KOPT-K1 (cell line): Measurements from ENCODE around the gene APC.
A peak's percentile ranks its signal among the peaks of the same experiment; 100 is the strongest.

ENCODE experiments used
- H3K27ac ChIP-seq: fragments of 200-600 bp; sonication (generic); 2 replicates; pipeline ENCODE4 v1.5.1; 2016; ENCODE audit warnings: antibody characterized with exemption, mild to moderate bottlenecking, low read depth, low read length; ENCODE audit not compliant: poor library complexity, severe bottlenecking
- H3K36me3 ChIP-seq: fragments of 200-600 bp; sonication (generic); 2 replicates; pipeline ENCODE4 v1.5.1; 2017; ENCODE audit warnings: antibody characterized with exemption, mild to moderate bottlenecking, low read length, moderate library complexity; ENCODE audit not compliant: insufficient read depth
- H3K9me3 ChIP-seq: fragments of 200-600 bp; sonication (generic); 2 replicates; pipeline ENCODE4 v1.5.1; 2017; ENCODE audit warnings: antibody characterized with exemption, low read length, mild to moderate bottlenecking; ENCODE audit not compliant: insufficient read depth, poor library complexity, severe bottlenecking

Gene APC

DNA sequence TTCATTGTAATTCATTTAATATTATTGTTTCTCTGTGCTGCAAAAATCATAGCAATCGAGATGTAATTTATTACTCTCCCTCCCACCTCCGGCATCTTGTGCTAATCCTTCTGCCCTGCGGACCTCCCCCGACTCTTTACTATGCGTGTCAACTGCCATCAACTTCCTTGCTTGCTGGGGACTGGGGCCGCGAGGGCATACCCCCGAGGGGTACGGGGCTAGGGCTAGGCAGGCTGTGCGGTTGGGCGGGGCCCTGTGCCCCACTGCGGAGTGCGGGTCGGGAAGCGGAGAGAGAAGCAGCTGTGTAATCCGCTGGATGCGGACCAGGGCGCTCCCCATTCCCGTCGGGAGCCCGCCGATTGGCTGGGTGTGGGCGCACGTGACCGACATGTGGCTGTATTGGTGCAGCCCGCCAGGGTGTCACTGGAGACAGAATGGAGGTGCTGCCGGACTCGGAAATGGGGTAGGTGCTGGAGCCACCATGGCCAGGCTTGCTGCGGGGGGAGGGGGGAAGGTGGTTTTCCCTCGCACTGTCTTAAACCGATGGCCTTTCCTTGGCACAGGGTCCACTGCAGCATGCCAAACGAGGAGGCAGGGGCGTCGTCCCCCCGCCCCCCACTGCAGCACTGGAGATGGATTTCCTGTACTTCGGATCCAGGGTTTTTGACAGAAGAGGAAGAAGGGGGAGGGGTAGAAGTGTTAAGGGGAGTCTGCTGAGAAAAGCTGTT lies at the start of gene APC:
Gene APC (plus strand): TSS at position 423 of the 728 bp plus-strand sequence. CDS start 17,006 bp downstream, outside the sequence.
- H3K9me3 ChIP-seq = no peaks in the 10 kb centered on the region
- H3K27ac ChIP-seq = peak within 1 kb of the TSS; percentile 56
- no peaks in the 10 kb centered on the region for H3K36me3 ChIP-seq

DNA sequence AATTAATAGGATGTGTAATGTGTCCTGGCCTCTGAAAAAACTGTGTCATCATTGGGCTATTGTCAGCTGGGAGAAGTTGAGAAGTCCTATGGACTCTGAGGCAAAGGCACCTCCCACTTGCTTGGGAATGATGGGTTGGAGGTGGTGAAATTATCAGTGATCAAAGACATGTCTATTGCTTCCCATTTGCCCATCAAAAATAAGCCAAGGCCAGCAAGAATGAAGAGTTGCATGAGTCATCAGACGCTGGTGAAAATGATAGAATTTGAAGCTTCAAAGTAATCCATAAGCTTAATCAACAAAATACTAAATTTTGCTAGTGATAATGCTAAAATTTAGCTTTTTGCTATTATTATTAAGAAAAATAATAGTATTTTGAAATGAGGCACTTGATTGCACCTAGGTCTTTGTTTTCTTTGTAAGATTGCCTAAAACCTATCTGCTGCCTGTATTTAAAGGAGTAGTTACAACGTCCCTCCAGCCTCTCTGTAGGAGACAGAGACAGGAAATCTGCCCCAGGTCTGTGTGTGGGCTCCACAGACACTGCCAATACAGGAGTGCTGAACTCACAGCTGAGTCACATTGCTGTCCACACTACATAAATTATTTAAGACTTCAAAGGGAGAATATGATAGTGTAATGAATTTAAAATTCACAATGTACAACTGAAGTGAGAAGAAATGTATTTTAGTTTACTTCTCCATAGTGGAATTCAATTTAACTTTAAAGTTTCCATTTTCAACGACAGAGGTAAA lies 48.4 kb upstream of the APC start:
- H3K9me3 ChIP-seq = no peaks in the 10 kb centered on the region
- H3K27ac ChIP-seq = no peak overlapping the region
- no peaks in the 10 kb centered on the region for H3K36me3 ChIP-seq

DNA sequence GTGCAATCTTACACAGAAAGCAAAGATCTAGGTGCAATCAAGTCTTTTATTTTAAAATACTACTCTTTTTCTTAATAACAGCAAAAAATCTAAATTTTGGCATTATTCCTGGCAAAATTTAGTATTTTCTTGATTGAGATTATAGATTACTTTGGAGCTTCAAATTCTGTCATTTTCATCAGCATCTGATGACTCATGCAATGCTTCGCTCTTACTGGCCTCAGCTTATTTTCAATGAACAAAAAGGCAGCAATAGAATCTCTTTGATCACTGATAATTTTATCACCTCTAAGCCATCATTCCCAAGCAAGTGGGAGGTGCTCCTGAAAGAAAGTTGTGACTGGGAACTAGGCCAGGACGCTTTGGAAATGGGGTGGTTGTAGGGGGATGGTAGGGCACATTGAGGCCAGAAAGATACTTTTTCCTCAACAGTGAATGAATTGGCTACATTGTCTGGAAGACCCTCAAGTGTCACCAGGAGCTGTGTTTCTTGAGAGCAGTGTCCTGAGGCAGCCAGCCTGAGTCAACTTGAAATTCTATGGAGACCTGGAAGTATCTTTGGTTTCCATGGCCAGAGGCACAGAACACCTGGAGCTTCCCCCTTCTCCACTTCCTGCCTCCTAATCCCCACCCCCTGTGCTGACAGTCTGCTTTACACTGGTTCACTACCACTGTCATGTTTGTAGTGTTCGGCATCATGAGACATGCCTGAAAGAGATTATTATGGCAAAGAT lies 46.9 kb upstream of the APC start:
- Histone ChIP-seq H3K36me3 (no peaks in the 10 kb centered on the region), H3K27ac (no peak overlapping the region), H3K9me3 (no peaks in the 10 kb centered on the region)

DNA sequence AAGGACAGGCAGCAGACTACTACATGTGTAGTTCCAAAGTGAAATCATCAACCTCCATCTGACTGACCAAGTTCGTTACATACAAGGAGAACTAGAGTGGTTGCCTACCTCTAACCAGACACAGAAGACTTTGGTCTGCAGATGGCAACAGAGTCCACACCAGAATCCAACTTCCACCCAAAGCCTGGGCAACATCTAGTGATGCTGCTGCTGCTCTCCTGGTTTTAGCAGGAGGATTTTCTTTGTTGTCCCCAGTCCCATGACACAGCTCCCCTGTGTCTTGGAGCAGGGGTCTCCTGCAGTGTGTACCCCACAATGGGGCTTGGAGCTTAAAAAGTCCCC lies 46.4 kb upstream of the APC start:
- H3K27ac ChIP-seq = no peak overlapping the region
- no peaks in the 10 kb centered on the region for H3K36me3 ChIP-seq
- no peaks in the 10 kb centered on the region for H3K9me3 ChIP-seq

DNA sequence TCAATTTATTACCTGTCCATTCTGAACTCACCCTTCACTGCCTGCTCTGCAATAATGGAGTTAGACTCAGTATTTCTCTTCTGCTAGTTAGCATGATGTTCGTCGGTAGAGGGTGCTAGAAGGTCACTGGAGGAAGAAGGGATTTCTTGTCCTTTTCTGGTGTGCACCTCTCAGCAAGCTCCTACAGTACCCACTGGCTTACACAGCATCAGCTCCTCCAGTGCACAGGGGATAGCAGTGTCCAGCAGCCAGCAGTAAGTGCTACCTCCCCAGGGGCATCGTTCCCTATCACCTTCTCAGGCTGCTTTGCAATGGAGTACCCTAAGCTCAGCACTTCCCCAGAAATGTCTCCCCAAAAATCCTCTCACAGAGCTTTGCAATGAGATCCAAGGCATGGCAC lies 45.9 kb upstream of the APC start:
- Histone ChIP-seq H3K27ac (no peak overlapping the region), H3K9me3 (no peaks in the 10 kb centered on the region), H3K36me3 (no peaks in the 10 kb centered on the region)

DNA sequence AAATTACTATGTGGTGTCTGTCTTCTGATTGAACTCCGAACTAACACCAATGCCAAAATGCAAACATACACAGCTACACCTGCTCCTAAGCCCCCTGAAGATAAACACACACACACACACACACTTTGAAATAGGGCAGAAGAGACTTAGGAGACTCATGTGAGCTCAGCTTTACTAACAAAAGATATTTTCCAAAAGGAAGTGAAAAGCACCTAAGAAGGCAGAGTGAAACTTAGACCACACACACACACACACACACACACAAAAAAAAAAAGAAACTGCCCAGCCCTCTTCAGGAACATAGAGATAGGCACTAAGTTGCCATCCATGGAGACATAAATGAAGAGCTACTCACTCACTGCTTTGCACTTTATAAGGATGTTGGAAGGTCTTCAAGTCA lies 45.2 kb upstream of the APC start:
- H3K36me3 ChIP-seq = no peaks in the 10 kb centered on the region
- H3K27ac ChIP-seq = no peak overlapping the region
- H3K9me3 ChIP-seq = no peaks in the 10 kb centered on the region

DNA sequence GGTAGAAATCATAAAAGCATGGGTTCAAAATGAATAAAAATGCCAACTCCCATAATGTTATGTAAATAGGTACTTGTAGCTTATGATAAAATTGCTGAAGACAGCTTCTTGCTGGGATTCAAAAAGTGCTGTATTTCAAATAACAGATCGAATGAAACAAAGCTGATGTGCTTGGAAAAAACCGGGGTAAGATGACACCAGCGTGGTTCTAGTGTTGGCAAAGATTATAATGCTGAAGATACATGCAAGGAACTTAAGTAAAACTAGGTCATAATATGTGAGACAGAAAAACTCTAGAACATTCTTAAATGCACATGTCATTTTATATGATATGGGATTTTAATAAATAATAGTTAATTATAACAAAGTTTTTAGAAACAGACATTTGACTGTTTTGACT lies 44.4 kb upstream of the APC start:
- Histone ChIP-seq H3K36me3 (no peaks in the 10 kb centered on the region), H3K27ac (no peak overlapping the region), H3K9me3 (no peaks in the 10 kb centered on the region)

DNA sequence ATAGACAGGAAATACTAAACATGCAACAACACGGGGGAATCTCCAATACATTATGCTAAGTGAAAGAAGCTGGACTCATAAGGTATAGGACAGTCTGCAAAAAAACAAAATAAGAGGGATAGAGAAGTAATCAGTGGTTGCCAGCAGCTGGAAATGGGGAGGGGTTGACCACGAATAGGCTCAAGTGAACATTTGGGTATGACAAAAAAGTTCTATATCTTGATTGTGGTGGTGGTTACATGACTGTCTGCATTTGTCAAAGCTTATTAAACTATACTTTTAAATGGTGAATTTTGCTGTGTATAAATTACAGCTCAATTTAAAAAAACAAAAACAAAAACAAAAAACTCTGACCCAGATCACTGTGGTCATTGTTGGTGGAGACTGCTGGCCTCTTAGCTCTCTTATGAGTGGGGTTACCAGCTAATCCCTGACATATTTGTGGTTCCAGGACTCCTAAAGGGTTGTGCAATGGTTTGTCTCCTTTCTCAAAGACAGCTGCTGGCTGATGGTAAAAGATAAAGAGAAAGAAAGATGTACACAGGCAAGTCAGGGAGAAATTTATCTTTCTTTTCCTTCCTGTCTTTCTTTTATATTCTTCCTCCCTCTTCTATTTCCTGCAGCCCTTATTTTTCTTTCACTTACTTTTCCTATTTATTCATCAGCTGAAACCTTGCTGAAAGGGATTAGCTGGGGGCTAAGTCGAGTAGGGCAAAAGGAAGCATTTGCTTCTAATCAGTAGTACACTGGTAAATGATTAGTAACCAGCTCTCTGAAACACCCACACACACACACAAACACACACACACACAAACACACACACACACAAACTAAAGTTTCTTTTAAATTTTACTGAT lies 42.6 kb upstream of the APC start:
- Histone ChIP-seq H3K36me3 (no peaks in the 10 kb centered on the region), H3K27ac (no peak overlapping the region)

DNA sequence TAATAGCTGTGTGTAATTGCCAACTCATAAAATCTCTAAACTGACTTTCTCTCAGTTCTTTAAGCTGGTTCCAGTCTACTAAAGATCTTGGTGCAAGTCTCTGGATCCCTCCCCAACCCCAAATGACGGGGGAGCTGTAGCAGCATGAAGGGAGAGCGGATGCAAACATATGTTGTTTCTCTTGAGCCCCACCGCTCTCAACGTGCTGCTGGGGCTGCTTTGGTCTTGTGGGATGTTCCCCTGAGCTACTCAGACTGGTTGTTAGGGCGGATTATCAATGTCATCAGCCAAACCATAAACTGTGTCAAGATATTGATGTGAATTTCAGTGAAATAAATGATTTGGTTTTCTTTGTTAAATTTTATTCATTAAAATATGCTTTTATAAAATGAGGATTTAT lies 40.9 kb upstream of the APC start:
- no peaks in the 10 kb centered on the region for H3K36me3 ChIP-seq
- H3K27ac ChIP-seq = no peak overlapping the region
- no peaks in the 10 kb centered on the region for H3K9me3 ChIP-seq

More for the DNA sequence above, 42.6 kb upstream of the APC start:
- no peaks in the 10 kb centered on the region for H3K9me3 ChIP-seq

DNA sequence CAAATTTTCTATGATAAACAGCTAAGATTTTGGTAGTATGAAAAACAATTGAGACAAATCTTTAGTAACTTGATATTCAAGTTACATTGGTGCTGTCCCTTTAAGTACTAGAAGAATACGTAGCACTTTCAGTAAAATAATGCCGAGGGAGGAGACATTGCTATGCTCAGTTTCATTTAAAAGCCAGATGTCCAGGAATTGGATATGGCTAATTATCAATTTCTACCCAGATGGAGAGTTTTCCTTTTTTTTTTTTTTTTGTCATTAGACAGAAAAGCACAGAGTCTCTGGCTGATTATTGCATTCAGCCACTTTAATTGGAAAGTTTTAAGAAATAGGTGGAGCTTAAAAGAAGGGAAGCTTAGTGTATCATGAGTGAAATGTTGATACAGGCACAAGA lies 40.4 kb upstream of the APC start:
- Histone ChIP-seq H3K27ac (no peak overlapping the region), H3K36me3 (no peaks in the 10 kb centered on the region), H3K9me3 (no peaks in the 10 kb centered on the region)

DNA sequence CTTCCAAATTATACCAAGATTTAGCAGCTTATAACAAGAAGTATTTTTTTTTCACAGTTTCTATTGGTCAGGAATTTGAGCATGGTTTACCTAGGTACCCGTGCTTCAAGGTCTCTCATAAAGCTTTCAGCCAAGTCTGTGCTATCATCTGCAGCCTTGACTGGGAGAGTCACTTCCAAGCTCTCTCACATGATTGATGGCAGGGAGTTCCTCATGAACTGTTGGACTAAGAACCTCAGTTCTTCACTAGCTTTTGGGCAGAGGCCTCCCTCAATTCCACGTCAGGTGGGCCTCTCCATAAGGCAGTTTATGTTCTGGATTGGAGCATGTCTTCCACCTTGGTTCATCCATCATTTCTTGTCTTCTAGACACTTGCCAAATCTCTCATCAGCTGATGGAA lies 39.9 kb upstream of the APC start:
- Histone ChIP-seq H3K27ac (no peak overlapping the region), H3K36me3 (no peaks in the 10 kb centered on the region), H3K9me3 (no peaks in the 10 kb centered on the region)

DNA sequence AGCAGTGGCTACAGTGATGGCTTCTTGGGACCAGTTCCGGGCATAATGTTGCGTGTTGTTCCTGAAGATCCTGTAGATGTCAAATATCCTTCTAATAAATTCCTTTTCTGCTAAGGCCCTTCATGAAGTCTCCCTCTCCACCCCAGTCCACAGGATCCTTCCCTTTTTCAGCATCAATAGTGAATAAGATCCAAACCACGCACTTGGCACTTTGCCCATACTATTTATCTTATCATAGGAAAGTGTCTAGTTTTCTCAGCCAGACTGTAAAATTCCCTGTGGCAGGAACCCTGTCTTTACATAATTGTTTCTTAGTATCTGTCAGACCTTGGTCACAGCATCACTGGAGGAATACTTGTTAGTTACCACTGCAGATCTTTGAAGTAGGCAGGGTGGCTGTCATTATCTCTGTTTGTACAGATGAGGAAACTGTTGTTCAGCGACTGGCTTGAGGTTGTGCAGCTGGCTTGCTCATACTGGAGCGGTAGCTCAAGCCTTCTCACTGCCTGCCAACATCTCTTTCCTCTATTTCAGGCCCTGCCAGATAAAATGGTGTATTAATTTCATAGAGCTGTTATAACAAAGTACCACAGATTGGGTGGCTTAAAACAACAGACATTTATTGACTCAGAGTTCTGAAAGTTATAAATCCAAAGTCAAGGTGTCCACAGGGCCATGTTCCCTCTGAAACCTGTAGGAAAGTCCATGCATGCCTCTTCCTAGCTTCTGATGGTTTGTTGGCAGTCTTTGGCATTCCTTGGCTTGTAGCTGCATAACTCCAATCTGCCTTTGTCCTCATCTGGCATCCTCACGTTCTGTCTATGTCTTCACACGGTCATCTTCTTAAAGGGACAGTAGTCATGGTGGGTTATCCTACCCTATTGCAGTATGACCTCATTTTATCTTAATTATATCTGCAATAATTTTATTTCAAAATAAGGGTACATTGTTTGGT lies 33.5 kb upstream of the APC start:
- H3K27ac ChIP-seq = no peak overlapping the region
- no peaks in the 10 kb centered on the region for H3K9me3 ChIP-seq
- H3K36me3 ChIP-seq = no peaks in the 10 kb centered on the region

DNA sequence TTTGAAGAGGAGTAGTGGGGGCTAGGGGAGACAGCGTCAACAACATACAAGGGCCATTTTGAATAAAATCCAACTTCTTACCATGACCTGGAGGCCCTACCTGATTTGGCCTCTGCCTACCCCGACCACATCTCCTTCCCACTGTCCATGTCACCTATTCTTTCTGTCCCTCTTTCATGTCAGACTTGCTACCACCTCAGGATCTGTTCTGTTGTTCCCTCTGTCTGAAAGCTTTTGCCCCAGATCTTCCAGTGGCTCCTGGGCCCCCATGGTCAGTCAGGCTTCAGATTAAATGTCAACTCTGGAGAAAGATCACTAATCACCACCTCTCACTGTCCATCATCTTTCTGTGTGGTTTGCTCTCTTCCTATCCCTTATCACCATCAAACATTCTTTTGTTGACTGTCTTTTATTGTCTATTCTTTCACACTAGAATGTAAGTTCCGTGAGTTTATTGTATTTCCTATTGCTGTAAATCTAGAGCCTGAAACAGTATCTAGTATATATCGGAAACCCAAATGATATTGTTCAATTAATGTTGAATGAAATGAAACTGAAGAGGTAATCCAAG lies 31.2 kb upstream of the APC start:
- Histone ChIP-seq H3K36me3 (no peaks in the 10 kb centered on the region), H3K9me3 (no peaks in the 10 kb centered on the region), H3K27ac (peak overlapping the region; percentile 78)
